NOMO-1 (cell line): ENCODE measurements around the gene KCNK17.

ENCODE experiments used
- DNase-seq, 2 experiments: peaks; one replicate each; lab custom pipeline; 2025; ENCODE audit not compliant: unreplicated experiment in 2 of 2; lab: John Stamatoyannopoulos, UW

Gene KCNK17

DNA sequence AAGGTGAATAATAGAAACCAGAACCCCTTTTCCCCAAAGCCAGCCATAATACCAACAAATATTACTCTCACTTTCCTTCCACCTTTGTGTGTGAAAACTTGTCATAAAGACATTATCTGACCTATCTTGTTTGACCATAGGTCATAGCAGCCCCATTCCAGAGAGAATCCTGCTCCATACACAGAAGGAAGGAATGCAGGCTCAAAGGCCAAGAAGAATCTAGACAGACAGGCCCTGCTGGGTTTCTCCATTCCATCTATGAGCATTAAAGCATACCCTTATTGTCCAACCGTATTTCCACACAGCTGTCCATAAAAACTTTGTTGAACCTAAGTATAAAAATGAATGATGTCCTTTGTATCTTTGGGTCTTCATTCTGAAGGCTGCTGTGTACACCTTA lies 44.3 kb downstream of the KCNK17 start:
- no peak for DNase-seq

DNA sequence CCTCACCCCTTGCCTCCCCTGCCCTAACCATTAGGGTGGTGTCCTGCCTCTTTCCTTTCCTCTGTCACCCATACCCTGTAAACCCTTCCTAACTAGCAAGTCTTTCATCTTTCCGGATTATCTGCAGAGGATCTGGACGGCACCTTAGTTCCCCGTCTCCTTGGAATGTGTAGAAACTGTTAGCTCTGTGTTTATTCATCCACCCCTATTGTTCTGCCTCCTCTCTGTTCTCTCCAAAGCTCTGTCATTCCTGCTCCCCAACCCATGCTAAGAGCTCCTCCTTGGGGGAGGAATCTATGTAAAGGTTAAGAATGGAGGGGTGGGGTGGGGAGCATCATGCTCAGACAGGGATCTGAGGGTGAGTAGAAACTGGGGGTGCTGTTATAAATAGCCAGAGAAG lies 45.5 kb downstream of the KCNK17 start:
- DNase-seq: no peak

- no peak for DNase-seq
Observed at GRCh38 chr6:39268171-39268570, 46.0 kb downstream of the KCNK17 start.

DNA sequence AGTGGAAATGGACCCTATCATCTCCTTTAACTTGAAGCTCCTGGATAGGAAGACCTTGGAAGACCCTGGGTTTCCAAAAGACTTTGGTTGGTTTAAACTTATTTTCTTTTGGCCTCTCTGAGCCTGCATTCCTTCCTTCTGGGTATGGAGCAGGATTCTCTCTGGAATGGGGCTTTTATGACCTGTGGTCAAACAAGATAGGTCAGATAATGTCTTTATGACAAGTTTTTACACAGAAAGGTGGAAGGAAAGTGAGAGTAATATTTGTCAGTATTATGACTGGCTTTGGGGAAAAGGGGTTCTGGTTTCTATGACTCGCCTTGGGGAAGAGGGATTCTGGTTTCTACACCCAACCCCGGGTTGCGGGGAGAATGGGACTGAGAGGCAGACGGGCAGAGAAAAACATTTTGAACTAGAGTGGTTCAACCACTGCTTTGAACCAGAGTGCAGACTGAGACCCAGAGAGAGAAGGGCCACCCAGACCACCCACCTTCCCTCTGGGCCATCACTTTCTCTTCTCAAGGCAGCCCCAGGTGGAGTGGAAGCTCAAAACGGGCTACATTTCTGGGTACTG lies 47.4 kb downstream of the KCNK17 start:
- no peak for DNase-seq

- no peak for DNase-seq
Observed at GRCh38 chr6:39266375-39266774, 47.8 kb downstream of the KCNK17 start.

- peak; percentile 82 to 98 for DNase-seq
Observed at GRCh38 chr6:39263303-39264037, 50.7 kb downstream of the KCNK17 start.

DNA sequence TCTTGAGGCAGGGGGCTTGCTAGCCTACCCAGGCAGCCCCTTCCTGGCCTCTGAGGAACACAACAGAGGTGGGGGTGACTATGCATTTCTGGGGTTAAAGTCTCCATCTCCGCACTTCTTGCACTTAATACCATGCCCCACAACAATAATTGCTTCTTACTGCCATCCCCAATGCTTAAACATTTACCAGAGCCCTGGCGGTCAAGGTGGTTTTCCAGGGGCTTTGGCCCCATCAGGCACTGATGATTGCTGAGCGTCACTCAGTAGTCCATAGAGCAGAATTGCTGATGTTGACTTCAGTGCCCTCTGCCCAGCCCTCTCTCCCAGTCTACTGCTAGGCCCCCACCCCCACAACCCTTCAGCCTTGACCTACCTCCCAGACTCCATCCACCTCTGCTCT lies 52.5 kb downstream of the KCNK17 start:
- no peak for DNase-seq

DNA sequence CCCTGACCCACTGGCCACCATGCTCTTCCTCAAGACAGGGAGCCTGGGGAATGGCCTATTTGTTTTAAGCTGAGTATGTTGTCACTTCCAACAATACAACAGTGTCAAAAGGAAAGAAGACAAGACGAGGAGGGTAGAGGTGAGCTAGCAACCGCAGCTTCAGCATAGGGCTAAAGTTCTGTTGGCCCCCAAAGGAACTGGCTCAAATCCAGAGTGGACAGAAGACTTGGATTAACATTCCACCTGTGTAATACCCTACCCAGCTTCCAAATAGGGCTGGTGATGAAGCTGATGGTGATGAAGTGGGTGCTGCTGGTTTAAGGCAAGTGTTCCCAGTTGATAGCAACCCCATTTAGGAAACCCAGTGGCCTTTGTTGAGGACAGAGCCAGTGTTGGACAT lies 53.3 kb downstream of the KCNK17 start:
- DNase-seq: no peak

DNA sequence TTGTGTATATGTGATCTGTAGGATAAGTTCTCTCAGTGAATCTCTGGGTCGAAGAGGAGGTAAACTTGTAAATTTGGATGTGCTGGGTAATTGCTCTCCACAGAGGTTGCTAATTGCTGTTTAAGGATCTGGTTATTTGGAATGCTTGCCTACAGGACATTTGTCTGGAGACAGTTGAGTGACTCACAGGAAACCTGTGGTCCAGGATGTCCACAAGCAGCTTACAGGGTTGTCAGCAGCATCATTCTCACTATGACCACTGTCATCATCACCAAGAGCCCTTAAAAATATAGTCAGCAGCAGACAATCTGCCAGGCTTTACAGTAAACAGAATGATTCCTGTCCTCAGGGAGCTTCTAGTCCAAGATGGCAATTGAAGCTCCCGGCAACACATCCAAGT lies 53.8 kb downstream of the KCNK17 start:
- no peak for DNase-seq

GRCh38 chr6:39256294-39256940 lies 57.8 kb downstream of the KCNK17 start:
- no peak for DNase-seq

DNA sequence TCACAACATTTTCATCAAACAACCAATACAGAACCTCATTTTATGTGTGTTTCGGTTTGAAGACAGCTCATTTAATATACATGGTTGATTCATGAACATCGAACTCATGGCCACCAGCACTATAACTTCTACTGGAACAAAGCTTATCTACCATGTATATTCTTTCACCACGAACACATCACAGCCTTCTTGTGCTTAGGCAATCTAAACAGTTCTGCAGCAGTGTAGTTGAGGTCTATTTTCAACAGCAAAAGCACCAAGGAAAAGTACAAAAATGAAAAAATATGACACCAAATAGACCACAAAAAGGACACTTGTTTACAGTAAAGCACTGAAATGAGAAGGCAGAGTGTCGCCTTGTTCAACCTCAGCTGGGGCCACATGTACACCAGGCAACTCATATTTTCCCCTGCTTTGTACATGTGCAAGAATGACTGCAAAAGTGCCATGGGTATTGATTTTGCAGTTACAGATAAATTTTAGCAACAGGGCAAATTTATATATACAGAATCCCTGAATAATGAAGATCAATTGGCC lies 59.2 kb downstream of the KCNK17 start:
- DNase-seq: no peak

DNA sequence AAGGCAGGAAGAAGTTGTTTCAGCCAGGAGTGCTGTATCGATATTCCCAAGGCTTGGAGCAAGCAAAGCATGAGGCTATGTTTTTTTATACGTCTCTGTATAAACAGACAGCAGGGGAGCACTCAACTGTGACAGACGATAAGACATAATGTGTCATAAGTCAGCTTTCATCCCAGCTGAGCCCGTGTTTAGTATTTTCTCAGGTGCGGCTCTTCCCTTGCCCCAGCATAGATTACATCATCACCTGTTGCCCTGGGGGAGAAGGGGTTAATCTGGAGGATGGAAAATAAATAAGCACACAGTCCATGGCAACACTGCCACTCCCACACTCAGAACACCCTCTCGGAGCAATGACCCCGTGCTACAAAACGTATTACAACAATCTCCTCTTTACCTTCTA lies 62.8 kb downstream of the KCNK17 start:
- no peak for DNase-seq

DNA sequence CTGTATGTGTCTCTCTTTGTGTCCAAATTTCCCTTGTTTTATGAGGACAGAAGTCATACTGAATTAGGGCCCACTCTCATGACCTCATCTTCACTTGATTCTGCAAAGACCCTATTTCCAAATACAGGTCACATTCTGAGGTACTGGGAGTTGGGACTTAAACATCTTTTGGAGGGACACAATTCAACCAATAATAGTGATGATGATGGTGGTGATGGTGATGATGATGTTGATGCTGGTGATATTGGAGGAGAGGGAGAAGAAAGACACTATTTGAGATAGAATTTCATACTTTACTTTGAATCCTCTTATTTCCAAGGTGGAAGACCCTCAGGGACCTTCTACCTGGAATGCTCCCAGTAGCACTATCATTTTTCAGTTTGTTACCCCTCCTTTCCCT lies 63.7 kb downstream of the KCNK17 start:
- no peak for DNase-seq

- DNase-seq: no peak
Observed at GRCh38 chr6:39249278-39249677, 64.9 kb downstream of the KCNK17 start.
